ENCODE data around the gene NADSYN1. TPM values are rescaled to one million over a fixed set of nuclear protein-coding genes. Genes with fewer than 3 reads are reported as not detected.

Gene NADSYN1
- total RNA-seq, 3 donors from 2014 or later (not counting 1 experiment from before 2014, with no cell fraction given), result 134 to 156 (median 150) TPM

DNA sequence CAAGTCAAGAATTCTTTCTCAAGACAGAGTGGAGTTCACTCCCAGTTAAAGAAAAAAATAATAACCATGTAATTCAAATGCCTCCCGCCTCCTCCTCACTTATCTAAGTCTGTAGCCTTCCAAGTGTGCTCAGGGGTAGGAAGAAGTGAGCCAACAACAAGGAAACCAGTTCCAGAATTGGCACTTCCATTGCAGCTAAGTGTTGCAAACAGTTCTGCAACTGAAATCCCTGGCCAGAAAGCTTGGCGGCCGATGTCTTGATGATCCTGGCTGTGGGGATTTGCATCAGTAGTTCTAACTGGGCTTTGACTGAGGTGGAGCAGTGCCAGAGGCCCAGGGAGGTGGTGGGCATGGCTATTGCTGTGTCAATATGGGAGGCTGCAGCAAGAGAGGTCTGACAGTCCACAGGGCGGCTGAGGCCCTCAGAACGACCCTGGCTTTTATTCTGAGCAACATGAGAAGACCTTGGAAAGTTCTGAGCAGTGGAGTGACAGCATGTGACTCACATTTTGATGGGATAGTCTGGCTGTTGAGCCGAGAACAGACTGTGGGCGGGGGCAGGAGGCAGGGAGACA is 24.1 kb upstream of the NADSYN1 start:
- TF ChIP-seq, protein P1, sequence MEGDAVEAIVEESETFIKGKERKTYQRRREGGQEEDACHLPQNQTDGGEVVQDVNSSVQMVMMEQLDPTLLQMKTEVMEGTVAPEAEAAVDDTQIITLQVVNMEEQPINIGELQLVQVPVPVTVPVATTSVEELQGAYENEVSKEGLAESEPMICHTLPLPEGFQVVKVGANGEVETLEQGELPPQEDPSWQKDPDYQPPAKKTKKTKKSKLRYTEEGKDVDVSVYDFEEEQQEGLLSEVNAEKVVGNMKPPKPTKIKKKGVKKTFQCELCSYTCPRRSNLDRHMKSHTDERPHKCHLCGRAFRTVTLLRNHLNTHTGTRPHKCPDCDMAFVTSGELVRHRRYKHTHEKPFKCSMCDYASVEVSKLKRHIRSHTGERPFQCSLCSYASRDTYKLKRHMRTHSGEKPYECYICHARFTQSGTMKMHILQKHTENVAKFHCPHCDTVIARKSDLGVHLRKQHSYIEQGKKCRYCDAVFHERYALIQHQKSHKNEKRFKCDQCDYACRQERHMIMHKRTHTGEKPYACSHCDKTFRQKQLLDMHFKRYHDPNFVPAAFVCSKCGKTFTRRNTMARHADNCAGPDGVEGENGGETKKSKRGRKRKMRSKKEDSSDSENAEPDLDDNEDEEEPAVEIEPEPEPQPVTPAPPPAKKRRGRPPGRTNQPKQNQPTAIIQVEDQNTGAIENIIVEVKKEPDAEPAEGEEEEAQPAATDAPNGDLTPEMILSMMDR (IDR thresholded peaks at IDR 0.05), result no peak
- no peak overlapping the region for H3K27ac Mint-ChIP-seq
- no peaks in the 10 kb centered on the region for H3K9me3 ChIP-seq (ENCODE audit: control insufficient read depth, insufficient read depth, low read length)
- peaks cover 5 to 9% of the 10 kb centered on the region in 2 donors for H3K4me1 Mint-ChIP-seq
- no peak overlapping the region for H3K27ac ChIP-seq (ENCODE audit: low read length)
- H3K27me3 ChIP-seq (ENCODE audit: control insufficient read depth, insufficient read depth, low read length), result no peaks in the 10 kb centered on the region
- H3K4me3 ChIP-seq (ENCODE audit: low read length), result no peak overlapping the region
- H3K4me3 Mint-ChIP-seq, result no peak overlapping the region
- H3K4me1 ChIP-seq (ENCODE audit: control insufficient read depth, insufficient read depth, low read length), result no peaks in the 10 kb centered on the region
- intact Hi-C loops (cut with micrococcal nuclease), result no loop called here
- ATAC-seq (no peak), DNase-seq (no peak)
- 93% methylated on average over 6 of the region's 7 CpGs for WGBS (ENCODE audit: insufficient coverage)
- H3K36me3 ChIP-seq (ENCODE audit: control insufficient read depth, insufficient read depth, low read length), result no peaks in the 10 kb centered on the region
- no peaks in the 10 kb centered on the region for H3K36me3 Mint-ChIP-seq
- peaks cover 0 to 10% of the 10 kb centered on the region in 2 donors for H3K27me3 Mint-ChIP-seq (ENCODE audit: low read depth in 2 of 2)
- H3K9me3 Mint-ChIP-seq, result no peaks in the 10 kb centered on the region

GRCh38 chr11:71429701-71430100 is 23.3 kb upstream of the NADSYN1 start:
- H3K4me3 ChIP-seq (ENCODE audit: low read length), result no peak overlapping the region
- ATAC-seq (no peak), DNase-seq (no peak)
- H3K27ac ChIP-seq (ENCODE audit: low read length), result no peak overlapping the region
- H3K36me3 ChIP-seq (ENCODE audit: control insufficient read depth, insufficient read depth, low read length), result no peaks in the 10 kb centered on the region
- no peaks in the 10 kb centered on the region for H3K27me3 ChIP-seq (ENCODE audit: control insufficient read depth, insufficient read depth, low read length)
- WGBS (ENCODE audit: insufficient coverage), result 79% methylated on average over 6 of the region's 6 CpGs
- no peaks in the 10 kb centered on the region for H3K36me3 Mint-ChIP-seq
- H3K27me3 Mint-ChIP-seq (ENCODE audit: low read depth in 2 of 2), result peaks cover 0 to 10% of the 10 kb centered on the region in 2 donors
- H3K4me1 ChIP-seq (ENCODE audit: control insufficient read depth, insufficient read depth, low read length), result no peaks in the 10 kb centered on the region
- peaks cover 5 to 9% of the 10 kb centered on the region in 2 donors for H3K4me1 Mint-ChIP-seq
- no peaks in the 10 kb centered on the region for H3K9me3 Mint-ChIP-seq
- H3K27ac Mint-ChIP-seq, result no peak overlapping the region
- intact Hi-C loops (cut with micrococcal nuclease), result no loop called here
- TF ChIP-seq, protein P1 (IDR thresholded peaks at IDR 0.05), result no peak
- no peaks in the 10 kb centered on the region for H3K9me3 ChIP-seq (ENCODE audit: control insufficient read depth, insufficient read depth, low read length)
- no peak overlapping the region for H3K4me3 Mint-ChIP-seq

GRCh38 chr11:71430166-71430565 is 22.8 kb upstream of the NADSYN1 start:
- H3K36me3 ChIP-seq (ENCODE audit: control insufficient read depth, insufficient read depth, low read length), result no peaks in the 10 kb centered on the region
- H3K4me1 Mint-ChIP-seq, result peaks cover 5 to 9% of the 10 kb centered on the region in 2 donors
- H3K9me3 Mint-ChIP-seq, result no peaks in the 10 kb centered on the region
- DNase-seq, result no peak
- no peak overlapping the region for H3K4me3 Mint-ChIP-seq
- ATAC-seq, result no peak
- no peak overlapping the region for H3K27ac ChIP-seq (ENCODE audit: low read length)
- WGBS (ENCODE audit: insufficient coverage), result 92% methylated on average over 9 of the region's 9 CpGs
- peaks cover 0 to 10% of the 10 kb centered on the region in 2 donors for H3K27me3 Mint-ChIP-seq (ENCODE audit: low read depth in 2 of 2)
- H3K4me1 ChIP-seq (ENCODE audit: control insufficient read depth, insufficient read depth, low read length), result no peaks in the 10 kb centered on the region
- no peaks in the 10 kb centered on the region for H3K36me3 Mint-ChIP-seq
- TF ChIP-seq, protein P1 (IDR thresholded peaks at IDR 0.05), result no peak
- H3K9me3 ChIP-seq (ENCODE audit: control insufficient read depth, insufficient read depth, low read length), result no peaks in the 10 kb centered on the region
- no peak overlapping the region for H3K27ac Mint-ChIP-seq
- H3K27me3 ChIP-seq (ENCODE audit: control insufficient read depth, insufficient read depth, low read length), result no peaks in the 10 kb centered on the region
- intact Hi-C loops (cut with micrococcal nuclease), result no loop called here
- H3K4me3 ChIP-seq (ENCODE audit: low read length), result no peak overlapping the region

- 73% methylated on average over 7 of the region's 7 CpGs for WGBS (ENCODE audit: insufficient coverage)
- Histone ChIP-seq H3K4me1 (ENCODE audit: control insufficient read depth, insufficient read depth, low read length) (no peaks in the 10 kb centered on the region), H3K27ac (ENCODE audit: low read length) (no peak overlapping the region), H3K4me3 (ENCODE audit: low read length) (no peak overlapping the region), H3K9me3 (ENCODE audit: control insufficient read depth, insufficient read depth, low read length) (no peaks in the 10 kb centered on the region), H3K36me3 (ENCODE audit: control insufficient read depth, insufficient read depth, low read length) (no peaks in the 10 kb centered on the region), H3K27me3 (ENCODE audit: control insufficient read depth, insufficient read depth, low read length) (no peaks in the 10 kb centered on the region)
- no peak overlapping the region for H3K27ac Mint-ChIP-seq
- peaks cover 5 to 9% of the 10 kb centered on the region in 2 donors for H3K4me1 Mint-ChIP-seq
- TF ChIP-seq, protein P1 (IDR thresholded peaks at IDR 0.05), result no peak
- DNase-seq, result no peak
- H3K4me3 Mint-ChIP-seq, result no peak overlapping the region
- H3K9me3 Mint-ChIP-seq, result no peaks in the 10 kb centered on the region
- H3K27me3 Mint-ChIP-seq (ENCODE audit: low read depth in 2 of 2), result peaks cover 0 to 10% of the 10 kb centered on the region in 2 donors
- intact Hi-C loops (cut with micrococcal nuclease), result no loop called here
- no peaks in the 10 kb centered on the region for H3K36me3 Mint-ChIP-seq
- no peak for ATAC-seq
Observed at GRCh38 chr11:71431271-71431670, 21.7 kb upstream of the NADSYN1 start.

Measured in natural killer cell (primary cell).